NT2/D1 (cell line): ENCODE measurements around the gene DOCK11.

Experiments used
- YY1 ChIP-seq: IDR thresholded peaks from 2 replicates; pipeline ENCODE4 v1.6.1; 2011; ENCODE audit not compliant: insufficient read length, insufficient read depth
- ZNF274 ChIP-seq: IDR thresholded peaks from 2 replicates; pipeline ENCODE4 v1.6.1; 2011; ENCODE audit warnings: mild to moderate bottlenecking, low read depth, low read length

DNA sequence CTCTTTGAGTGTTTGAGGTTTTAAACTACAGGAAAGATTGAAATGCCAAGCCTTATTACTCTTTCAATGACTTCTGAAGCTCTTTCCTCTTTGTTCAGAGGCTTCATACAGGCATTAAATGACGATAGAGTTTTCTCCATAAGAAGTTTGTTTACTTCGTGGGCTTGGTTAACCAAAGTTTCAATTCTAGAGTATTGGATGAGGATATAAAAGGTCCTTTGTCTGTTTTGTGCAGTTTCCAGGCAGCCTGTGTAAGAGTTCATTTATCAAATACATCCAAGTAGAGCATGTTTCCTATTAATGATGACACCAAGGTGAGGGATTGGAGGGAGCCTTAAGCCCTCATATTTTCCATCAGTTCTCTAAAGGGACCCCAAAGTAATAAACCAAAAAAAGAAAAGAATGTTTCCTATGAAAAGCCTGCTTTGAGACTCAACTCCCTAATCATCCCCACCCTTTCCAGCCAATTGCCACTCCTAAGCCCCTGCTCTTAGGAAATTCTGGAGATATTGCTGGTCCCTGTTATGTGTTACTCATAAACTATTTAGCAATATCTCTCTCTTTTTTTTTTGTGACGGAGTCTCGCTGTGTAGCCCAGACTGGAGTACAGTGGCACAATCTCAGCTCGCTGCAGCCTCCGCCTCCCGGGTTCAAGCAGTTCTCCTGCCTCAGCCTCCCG lies 125.6 kb downstream of the DOCK11 start:
- TF ChIP-seq ZNF274 (no peak), YY1 (no peak)
